CMK (cell line): Measurements from ENCODE around the gene ARHGAP30.
A peak's percentile ranks its signal among the peaks of the same experiment; 100 is the strongest.
"Not testable (repeated sequence)": the region's sequence is repeated elsewhere in the genome, so short reads cannot be mapped to it uniquely, and the experiment has no call there.

Experiments
- DNase-seq: peaks from one replicate; pipeline ENCODE4 v3.0.0-alpha.2; 2010; ENCODE audit warnings: low read depth

The ARHGAP30 gene

DNA sequence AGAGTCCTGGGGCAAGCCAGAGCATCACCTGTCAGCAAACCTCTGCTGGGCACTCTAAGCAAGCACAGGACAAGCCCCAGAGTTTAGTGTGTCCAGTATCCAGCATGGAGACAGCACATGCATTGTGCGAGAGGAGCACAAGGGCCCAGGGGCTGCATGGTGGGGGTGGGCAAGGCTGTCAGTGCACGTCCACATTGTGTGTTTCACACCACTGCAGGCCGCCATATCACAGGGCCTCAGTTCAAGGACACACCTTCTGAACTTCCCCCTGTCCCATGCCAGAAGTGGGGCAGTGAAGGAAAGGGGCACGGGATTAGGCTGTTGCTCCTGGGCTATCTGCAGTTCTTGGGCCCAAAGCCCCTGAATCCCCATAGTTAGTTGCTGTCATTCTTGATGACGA, 30.1 kb downstream of the ARHGAP30 start:
- DNase-seq, result no peak

- no peak for DNase-seq
These were observed 30.5 kb downstream of the ARHGAP30 start for GRCh38 chr1:161039154-161039545.

DNA sequence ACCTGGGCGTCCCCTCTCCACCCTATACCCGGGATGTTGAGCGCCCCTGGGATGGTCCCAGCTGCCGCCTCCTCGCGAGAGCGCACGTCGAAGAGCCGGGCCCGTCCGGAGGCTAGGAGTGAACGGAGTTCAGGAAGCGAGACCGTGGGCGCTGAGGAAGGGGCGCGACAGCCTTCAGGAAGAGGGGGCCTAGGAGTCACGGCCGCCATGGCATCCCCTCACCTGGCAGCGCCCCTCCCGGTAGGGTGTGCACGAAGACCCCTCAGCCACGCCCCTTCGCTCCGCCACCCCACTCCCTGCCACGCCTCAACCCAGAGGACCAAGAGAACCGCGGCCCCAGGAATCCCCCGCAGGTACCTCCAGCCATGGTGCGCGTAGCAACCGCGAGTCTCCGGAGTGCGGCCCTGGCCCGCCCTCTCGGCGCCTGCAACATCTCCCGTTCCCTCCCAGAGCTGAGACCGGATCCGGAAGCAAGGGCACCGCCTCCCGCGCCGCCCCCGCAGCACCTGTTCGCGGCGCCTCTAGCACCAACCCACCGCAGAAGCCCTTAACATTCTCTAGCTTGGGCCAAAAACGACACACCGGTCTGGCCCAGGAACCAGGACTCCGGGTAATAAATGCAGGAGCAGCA, 31.1 kb downstream of the ARHGAP30 start, which contains the start of gene TSTD1:
TSTD1 (minus strand) TSS at position 442 of the 631 bp plus-strand sequence; CDS start at position 367, 75 bp downstream.
- DNase-seq, result no peak

DNA sequence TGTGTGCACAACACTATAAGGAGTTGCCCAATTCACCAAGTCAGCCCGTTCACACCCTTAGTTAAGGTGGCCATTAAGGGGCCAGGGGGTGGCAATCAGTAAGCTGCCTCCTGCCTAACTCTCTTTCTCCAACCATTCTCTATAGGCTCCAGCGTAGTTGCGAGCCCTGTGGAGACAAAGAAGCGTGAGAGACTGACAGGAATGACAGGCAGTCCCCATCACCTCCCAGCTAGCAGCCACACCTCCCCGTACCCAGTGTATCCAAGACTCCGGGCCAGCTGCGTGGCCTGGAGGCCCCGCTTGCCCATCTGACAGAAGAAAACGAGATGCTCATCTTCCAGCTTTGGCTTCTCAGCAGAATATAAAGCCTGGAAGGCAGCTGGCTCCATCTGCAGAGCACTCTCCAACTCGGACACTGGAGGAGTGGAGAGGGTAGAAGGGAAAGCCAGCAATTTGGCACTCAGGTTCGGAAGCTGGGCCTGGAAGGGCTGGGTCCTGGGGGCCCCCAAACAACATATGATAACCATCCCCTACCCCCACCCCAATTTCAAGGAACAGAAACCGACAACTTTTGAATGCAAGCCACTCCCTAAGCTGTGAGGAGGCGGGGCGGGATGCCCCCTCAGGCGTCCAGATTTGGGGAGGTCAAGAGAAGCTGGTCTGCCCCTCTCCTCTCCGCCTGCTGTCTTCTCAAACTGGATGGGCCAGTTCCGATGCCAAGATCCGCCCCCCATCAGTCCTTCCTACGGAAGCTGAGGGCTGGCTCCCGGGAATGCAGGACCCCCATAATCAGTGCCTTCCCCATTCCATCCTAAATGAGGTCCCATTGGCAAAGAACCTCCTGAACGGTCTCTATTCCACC, 31.8 kb downstream of the ARHGAP30 start:
- DNase-seq, result no peak

DNA sequence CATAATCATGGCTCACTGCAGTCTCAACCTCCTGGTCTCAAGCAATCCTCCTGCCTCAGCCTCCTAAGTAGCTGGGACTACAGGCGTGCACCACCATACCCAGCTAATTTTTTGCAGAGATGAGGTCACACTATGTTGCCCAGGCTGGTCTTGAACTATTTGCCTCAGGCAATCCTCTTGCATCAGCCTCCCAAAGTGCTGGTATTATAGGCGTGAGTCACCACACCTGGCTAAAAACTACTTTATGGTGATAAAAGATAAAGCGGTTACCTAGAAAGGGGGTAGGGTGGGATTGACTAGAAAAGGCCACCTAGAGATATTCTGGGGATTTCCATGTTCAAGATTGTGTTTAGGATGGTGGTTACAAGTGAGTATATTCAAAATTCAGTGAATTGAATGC, 35.9 kb downstream of the ARHGAP30 start:
- no peak for DNase-seq

DNA sequence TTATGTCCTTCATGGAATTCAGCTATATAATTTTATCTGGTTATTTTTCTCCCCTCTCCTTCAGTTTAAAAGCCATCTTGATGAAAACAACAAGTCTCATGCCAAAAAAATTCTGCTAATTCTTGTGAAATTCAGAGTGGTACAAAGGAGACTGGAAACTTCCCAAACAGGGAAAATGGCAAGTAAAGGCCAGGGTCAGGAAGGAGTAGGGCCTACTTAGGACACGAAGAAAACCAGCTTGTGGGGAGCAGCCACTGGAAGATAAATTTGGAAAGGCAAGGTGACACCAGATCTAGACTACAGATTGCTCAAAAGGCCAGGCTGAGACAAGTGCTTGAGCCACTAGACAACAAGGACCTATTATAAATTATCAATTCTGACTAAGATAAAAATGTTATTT, 37.3 kb downstream of the ARHGAP30 start:
- DNase-seq, result no peak

GRCh38 chr1:161031874-161032273, 37.8 kb downstream of the ARHGAP30 start:
- DNase-seq, result no peak

- DNase-seq, result not testable (repeated sequence)
These were observed 40.2 kb downstream of the ARHGAP30 start for GRCh38 chr1:161029466-161029865.

GRCh38 chr1:161026954-161027353, 42.7 kb downstream of the ARHGAP30 start:
- not testable (repeated sequence) for DNase-seq

DNA sequence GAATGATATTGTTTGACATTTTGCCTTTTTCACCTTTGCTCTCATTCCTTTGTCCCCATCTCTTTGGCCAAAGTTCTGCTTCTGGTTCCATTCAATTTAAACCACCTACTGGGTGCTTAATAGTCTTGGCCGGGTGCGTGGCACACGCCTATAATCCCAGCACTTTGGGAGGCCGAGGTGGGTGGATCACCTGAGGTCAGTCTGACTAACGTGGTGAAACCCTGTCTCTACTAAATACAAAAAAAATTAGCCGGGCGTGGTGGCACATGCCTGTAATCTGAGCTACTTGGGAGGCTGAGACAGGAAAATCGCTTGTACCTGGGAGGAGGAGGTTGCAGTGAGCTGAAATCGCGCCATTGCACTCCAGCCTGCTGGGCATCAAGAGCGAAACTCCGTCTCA, 47.3 kb downstream of the ARHGAP30 start:
- not testable (repeated sequence) for DNase-seq

GRCh38 chr1:161021970-161022353, 47.7 kb downstream of the ARHGAP30 start:
- DNase-seq, result no peak

- no peak for DNase-seq
These were observed 48.3 kb downstream of the ARHGAP30 start for GRCh38 chr1:161021165-161021969.

DNA sequence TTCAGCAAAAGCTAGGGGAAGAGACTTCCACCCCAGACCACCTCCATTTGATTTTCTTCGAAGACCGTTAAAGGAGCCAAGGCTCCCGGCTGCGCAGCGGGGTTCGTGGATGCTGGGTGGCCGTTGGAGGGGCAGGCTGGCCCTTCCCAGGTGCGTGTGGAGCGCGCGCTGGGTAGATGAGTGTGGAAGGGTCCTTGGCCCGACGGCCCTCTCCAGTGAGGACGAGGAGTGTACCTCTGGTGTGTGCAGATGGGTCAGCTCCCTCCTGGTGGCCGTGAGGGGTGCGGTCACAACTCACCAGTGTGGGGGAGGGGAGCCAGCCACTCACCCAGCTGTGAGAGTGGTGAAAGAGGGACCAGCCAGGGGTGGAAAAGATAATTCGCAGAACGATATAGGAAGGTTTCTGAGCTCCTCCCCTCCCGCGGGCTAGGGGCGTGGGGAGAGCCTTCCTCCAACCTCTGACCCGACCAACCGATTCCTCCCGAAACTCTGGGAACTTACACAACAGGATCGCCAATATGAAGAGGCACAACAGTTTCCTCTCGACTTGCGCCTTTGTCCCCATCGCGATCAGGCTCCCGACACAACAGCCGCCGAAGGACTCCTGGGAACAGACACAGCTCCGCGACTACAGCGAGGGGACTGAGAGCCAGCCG, 49.1 kb downstream of the ARHGAP30 start, which contains the start of gene F11R:
F11R (minus strand) TSS at position 644 of the 656 bp plus-strand sequence; CDS start at position 565, 79 bp downstream.
- peak; percentile 68 for DNase-seq

DNA sequence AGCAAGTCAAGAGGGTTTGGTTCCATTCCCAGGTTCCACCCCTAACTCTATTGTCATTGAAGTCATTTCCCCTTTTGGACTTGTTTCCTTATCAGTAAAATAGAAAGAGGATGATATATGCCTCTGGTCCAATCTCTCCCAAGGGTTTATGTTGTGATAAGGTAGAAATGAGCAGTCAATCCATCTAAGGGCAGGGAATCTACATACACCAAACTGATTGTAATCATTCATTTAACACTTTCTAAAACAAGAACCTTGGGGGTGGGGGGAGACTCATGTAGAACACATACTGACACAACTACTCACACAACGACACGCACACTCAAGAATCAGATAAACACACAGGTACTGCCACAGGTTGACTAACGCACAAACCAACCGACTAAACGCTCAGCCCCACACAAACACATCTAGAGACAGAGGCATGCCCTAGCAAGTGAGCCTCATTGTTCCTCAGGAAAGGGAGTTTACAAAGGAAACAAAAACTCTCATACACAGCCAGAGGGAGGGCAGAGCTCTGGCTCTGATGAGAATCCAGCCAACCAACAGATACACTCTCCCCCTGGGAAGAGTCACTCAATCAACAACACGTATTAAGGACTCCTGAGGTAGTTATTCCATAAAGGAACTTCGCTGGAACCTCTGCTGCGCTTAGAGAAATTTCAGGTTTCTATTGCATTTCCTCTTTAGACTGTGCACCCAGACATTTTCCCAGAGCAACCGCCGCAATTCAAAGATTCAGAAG, 49.8 kb downstream of the ARHGAP30 start:
- no peak for DNase-seq

DNA sequence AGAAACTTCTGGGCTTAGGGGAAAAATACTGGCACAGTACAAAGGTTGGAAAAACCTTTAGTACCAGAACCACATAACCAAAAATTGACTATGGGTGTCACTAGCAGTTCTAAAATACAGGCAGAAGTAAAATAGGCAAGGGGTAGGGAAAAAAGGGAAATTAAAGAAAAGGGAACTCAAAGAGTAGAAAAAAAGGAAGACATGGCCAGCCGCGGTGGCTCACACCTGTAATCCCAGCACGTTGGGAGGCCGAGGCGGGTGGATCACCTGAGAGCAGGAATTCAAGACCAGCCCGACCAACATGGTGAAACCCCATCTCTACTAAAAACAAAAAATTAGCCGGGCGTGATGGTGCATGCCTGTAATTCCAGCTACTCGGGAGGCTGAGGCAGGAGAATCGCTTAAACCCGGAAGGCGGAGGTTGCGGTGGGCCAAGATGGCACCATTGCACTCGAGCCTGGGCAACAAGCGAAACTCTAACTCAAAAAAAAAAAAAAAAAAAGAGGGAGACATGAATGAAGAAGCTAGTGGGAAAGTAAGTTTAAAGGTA, 50.5 kb downstream of the ARHGAP30 start:
- DNase-seq, result not testable (repeated sequence)

GRCh38 chr1:161018631-161018930, 51.1 kb downstream of the ARHGAP30 start:
- no peak for DNase-seq

- DNase-seq, result no peak
These were observed 51.7 kb downstream of the ARHGAP30 start for GRCh38 chr1:161017756-161018630.

GRCh38 chr1:161017181-161017580, 52.5 kb downstream of the ARHGAP30 start:
- DNase-seq, result not testable (repeated sequence)

GRCh38 chr1:161016683-161017082, 53.0 kb downstream of the ARHGAP30 start:
- DNase-seq, result not testable (repeated sequence)
